NOMO-1 treated with dmso at 0.1 percent for 144 hours (cell line): Measurements from ENCODE around the gene PPP4C.

ENCODE experiments used
- DNase-seq: peaks from one replicate; lab custom pipeline; 2025; ENCODE audit not compliant: unreplicated experiment; lab: John Stamatoyannopoulos, UW

The PPP4C gene

GRCh38 chr16:30079480-30079879, 3.7 kb downstream of the PPP4C start:
- no peak for DNase-seq

GRCh38 chr16:30082545-30083090, 6.8 kb downstream of the PPP4C start:
- no peak for DNase-seq

GRCh38 chr16:30083216-30084055, 7.6 kb downstream of the PPP4C start:
- DNase-seq, result no peak

- DNase-seq, result no peak
Observed at GRCh38 chr16:30084096-30084815, 8.5 kb downstream of the PPP4C start.

- no peak for DNase-seq
Observed at GRCh38 chr16:30084816-30085159, 9.0 kb downstream of the PPP4C start.

GRCh38 chr16:30085247-30085646, 9.5 kb downstream of the PPP4C start:
- no peak for DNase-seq

GRCh38 chr16:30085820-30086219, 10.0 kb downstream of the PPP4C start:
- DNase-seq, result no peak

- no peak for DNase-seq
Observed at GRCh38 chr16:30086291-30087140, 10.7 kb downstream of the PPP4C start.

GRCh38 chr16:30087181-30087898, 11.5 kb downstream of the PPP4C start:
- DNase-seq, result peak; percentile 89

GRCh38 chr16:30088237-30088831, 12.5 kb downstream of the PPP4C start:
- no peak for DNase-seq

- no peak for DNase-seq
Observed at GRCh38 chr16:30088832-30089624, 13.2 kb downstream of the PPP4C start.

- no peak for DNase-seq
Observed at GRCh38 chr16:30090610-30091331, 15.0 kb downstream of the PPP4C start.

GRCh38 chr16:30091474-30092372, 15.9 kb downstream of the PPP4C start, which contains the start of gene TBX6:
TBX6 (minus strand) TSS chr16:30091924; CDS start chr16:30091193, 731 bp downstream.
- peak; percentile 90 for DNase-seq

GRCh38 chr16:30092373-30093010, 16.7 kb downstream of the PPP4C start:
- DNase-seq, result peak; percentile 97

GRCh38 chr16:30094541-30095165, 18.9 kb downstream of the PPP4C start:
- DNase-seq, result no peak

- DNase-seq, result no peak
Observed at GRCh38 chr16:30095166-30096078, 19.6 kb downstream of the PPP4C start.
